Measurements from ENCODE around the gene ATP6V1G1.

- no peak for TF ChIP-seq CTCF (conservative IDR thresholded peaks at IDR 0.05)
- TF ChIP-seq EZH2 (IDR thresholded peaks at IDR 0.05; ENCODE audit: low read depth), result no peak
Observed at GRCh38 chr9:114590328-114590727, 2.8 kb downstream of the ATP6V1G1 start.

Data from PC-9 (cell line).